Ramos (cell line): Measurements from ENCODE around the gene NBAS.
"Not testable (repeated sequence)": the region's sequence is repeated elsewhere in the genome, so short reads cannot be mapped to it uniquely, and the experiment has no call there.

Source experiments
- in situ Hi-C: fragments of 300-500 bp; cut with MboI; formaldehyde crosslinking; loops from one replicate; pipeline ENCODE4 v1.14.3; 2022; ENCODE audit warnings: low sequenced_read_pairs; ENCODE audit not compliant: unreplicated experiment

Gene NBAS

DNA sequence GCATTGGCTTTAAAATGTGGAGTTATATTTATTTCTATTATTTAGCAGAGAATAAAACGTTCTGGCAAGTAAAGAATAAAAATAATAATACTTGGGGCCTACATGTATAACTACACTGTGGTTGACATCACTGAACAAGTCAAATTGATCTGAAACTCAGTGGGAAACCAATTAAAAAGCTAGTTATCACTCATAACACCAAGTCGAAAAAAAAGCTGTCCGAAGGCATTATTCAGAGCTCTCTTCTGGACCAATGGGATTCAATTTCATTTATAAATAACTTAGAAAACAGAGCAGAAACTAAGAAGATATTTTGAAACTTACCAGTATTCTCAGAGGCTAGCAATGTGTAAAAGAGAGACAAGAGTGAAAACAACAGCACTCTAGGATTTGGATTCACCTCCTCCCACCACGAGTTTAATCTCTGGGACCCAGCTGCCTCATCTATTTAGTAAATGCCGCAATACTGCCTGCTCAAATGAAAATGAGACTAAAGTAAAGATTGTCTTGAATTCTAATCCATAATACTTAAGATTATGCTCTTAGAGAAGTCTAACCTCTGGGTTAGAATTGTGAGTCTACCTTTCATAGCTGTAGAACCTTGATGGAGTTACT lies 128.4 kb downstream of the NBAS start:
- in situ Hi-C loops, result no loop called here

DNA sequence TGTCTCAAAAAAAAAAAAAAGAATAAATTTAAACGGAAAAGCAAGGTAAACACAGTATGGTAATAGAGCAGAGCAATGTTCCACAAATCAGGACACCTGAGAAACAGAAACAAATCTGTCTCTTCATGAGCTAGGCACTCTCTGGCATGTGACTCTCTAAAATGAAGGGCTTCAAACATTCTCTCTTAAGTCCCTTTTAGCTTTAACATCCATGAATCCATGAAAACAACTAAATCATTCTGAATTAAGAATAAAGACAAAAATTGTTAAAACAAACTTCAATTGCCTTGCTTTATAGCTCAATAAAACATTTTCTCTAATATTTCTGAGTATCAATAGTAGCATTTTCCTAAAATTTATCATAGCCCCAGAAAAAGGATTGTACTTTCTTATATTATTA lies 132.1 kb downstream of the NBAS start:
- in situ Hi-C loops, result no loop called here

DNA sequence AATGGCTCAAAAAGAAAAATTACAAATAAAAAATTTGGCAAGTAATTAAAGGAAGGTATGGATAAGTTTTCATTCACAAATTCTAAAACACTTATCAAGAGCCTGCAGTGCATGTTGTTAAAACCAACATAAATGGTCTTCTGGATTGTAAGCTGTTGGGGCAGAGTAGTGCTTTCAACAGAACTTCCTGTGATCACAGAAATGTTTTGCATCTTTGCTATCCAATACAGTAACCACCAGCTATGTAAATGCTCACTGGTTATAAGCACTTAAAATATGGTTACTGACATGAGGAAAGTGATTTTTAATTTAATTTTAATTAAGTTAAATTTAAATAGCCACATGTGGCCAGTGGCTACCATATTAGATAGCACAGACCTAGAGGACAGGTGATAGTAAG lies 133.1 kb downstream of the NBAS start:
- in situ Hi-C loops, result no loop called here

DNA sequence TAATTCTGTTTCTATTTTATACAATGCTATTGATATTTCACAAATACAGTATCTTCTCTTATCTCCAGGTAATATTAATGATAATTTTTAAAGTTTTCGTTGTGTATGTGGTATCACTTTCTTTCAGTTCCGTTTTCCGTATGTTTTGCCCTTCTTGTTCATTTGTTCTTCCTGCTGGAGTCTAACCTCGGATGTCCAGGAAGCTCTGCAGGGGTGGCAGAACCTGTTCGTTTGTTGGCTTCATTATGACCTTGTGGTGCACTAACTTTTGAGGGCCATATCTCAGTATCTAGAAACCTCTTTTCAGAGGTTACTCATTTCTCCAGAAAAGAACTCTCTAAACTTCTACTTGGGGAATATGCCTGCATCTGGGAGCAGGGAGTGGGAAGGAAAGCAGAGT lies 134.5 kb downstream of the NBAS start:
- in situ Hi-C loops, result no loop called here

DNA sequence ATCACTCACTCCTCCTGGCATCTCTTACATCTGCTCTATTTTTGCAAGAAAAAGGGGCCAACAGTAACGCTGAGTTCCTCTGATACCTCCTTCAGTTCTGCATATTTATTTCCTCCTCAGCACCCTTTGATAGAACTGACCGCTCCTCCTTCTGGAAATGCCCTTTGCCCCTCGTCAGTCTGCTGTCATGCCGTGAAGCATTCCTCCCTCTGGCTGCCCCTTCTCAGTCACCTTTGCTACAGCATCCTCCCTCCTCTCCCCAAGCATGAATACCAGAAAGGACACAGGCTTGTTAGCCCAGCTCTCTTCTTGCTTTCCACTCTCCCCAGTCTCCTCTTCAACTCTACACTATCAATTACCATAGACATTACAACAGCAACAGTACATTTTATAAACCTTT lies 135.4 kb downstream of the NBAS start:
- in situ Hi-C loops, result no loop called here

DNA sequence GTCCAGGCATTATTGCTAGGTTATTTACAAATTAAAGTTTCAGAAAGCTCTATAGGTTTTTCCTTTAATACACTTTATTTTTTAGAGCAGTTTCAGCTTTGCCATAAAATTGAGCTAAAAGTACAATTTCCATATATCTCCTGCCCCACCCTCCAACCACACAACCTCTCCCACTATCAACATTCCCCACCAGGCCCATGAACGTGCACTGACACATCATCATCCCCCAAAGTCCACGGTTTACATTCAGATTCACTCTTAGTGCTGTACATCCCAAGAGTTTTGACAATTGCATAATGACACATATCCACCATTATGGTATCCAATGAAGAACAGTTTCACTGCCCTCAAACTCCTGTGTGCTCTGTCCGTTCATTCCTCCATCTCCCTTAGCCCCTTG lies 139.4 kb downstream of the NBAS start:
- in situ Hi-C loops, result no loop called here

DNA sequence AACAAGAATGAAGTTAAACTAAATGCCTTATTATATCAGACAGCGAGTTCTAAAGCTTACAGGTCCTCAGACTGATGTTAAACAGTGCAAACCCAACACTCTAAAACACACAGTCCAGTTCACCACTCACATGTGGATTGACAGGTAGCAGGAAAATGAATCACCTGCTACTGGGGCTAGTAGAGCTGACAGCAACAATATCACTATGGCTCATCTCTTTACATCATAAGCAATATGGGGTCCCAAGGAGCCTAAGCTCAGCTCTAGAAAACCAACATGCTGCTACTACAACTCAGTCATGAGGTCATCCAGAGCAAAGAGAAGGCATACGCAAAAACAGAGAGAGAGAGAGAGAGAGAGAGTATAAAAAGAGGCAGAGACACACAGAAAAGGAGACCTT lies 145.4 kb downstream of the NBAS start:
- in situ Hi-C loops, result no loop called here

DNA sequence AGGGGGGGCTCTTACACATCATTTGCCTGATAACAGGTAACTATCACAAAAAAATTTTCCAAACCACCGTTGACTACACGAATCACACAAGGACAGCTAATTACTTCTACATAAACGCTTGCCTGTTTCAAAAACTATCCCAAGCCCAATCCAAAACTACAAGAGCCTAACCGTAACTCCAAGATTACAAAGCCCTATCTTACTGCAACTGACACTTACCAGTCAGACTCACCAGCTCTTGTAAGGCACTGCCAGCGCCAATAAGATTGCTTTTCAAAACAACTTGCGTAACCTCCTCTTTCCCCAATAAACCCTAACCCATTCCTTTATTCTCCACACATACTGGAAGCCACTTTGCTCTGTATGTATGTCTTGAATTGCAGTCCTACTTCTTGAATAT lies 148.4 kb downstream of the NBAS start:
- in situ Hi-C loops, result no loop called here

DNA sequence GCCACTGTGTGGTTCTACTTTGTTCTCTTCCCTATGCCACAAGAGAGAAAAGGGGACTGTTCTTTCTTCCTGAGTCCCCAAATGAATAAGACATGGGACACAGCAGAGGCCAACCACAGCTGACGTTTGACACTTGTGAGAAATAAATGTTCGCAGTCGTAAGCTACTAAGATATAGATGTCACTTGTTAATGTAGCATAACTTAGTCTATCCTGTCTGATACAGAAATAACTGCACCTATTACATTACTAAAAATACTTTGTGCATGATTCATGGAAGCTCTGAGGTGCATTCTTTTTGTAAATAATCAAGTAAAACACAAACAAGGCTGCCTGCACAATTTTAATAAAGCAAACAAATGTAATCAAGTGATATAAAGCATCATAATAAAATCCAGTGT lies 148.8 kb downstream of the NBAS start:
- in situ Hi-C loops, result no loop called here

DNA sequence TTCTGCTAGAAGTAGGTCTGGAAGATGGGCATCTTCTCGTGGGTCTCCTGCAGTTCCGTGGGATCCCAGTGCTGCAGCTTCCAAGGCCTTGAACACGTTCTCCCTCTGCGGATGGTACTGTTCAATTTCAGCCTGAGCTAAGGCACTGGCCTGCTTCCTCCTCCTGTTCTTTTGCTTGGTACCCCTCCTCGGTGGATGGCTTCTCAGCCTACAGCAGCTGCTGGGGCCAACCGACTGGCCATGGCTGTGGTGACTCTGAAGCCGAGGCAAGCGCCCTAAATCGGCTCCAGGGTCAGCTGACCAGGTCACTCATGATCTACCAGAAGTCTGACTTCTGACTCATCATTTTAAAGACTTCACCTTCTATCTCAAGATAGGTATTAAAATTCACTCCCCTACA lies 150.2 kb downstream of the NBAS start:
- in situ Hi-C loops, result no loop called here

DNA sequence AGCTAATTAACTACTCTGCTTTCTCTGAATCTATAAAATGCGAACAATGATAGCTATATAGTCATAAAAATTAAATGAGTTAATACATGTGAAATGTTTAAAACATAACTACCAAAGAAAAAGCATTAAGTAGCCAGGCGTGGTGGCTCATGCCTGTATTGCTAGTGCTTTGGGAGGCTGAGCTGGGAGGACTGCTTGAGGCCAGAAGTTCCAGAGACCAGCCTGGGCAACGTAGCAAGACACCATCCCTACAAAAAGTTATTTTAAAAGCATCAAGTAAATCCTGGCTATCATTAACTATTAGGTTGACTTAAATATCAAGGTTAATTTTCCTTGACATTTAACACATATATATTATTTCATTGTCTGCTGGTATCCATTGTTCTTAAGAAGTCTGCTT lies 152.4 kb downstream of the NBAS start:
- in situ Hi-C loops, result no loop called here

DNA sequence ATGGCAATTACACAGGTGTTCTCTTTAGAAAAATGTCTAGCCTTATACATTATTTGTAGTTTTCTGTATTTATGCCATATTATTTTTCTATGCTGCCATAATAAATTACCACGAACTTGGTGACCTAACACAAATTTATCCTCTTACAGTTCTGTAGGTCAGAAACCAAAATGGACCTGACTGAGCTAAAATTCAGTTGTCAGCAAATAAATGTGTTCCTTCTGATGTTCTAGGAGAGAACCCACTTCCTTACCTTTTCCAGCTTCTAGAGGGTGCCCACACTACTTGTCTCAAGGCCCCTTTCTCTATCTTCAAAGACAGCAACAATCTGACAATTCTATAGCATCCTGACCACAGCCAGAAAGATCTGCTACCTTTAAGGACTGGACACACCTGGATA lies 153.5 kb downstream of the NBAS start:
- in situ Hi-C loops, result no loop called here

DNA sequence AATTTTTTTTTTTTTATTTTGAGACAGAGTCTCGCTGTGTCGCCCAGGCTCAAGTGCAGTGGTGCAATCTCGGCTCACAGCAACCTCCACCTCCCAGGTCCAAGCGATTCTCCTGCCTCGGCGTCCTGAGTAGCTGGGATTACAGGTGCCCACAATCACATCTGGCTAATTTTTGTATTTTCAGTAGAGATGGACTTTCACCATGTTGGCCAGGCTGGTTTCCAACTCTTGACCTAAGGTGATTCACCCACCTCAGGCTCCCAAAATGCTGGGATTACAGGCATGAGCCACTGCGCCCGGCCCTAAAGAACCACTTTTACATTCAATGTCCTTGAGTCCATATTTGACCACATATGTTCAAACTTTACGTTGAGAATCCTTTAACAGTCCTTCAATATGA lies 156.6 kb downstream of the NBAS start:
- in situ Hi-C loops, result not testable (repeated sequence)

DNA sequence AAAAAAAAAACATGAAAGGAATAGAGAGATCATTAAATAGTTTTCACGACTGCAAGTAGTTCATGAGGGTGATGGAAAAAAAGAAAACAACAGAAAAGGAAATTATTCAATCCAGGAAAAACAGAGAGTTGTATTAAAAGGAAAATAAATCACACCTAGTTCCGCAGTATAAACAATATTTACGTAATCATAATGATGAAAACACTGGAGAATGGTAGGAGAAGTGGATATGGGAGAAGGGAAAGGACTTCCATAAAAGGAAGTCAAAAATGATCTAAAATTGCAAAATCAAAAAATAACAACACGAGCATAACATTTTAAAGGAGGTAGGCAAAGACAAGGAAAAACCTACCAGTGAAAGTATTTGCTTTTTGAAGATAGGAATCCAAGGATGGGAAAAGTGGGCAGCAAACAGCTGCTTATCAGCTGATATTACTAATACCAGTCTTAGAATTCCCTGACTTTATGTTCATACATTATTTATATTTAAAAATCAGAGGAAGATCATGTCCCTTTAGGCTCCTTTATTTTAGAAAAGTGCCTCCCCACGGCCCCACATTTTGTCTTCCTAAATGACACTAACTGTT lies 160.8 kb downstream of the NBAS start:
- in situ Hi-C loops, result no loop called here

DNA sequence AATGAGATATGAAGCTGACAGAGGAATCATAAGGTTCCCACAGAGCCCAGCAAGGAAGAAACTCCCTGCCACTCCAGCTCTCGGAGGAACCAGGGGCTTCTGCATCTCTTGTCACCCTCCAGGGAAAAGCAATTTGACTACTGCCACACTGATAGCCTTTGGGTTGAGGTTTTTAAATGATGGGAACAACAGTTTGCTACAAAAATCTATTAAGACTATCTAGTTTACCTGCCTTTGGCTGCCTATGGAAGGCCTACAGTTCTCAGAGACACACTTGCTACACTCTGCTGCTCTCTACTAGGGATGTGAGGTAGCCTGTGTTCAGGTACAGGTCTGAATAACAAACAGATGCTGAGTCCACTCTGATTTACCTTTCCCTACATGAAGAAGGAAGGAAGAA lies 161.9 kb downstream of the NBAS start:
- in situ Hi-C loops, result no loop called here

DNA sequence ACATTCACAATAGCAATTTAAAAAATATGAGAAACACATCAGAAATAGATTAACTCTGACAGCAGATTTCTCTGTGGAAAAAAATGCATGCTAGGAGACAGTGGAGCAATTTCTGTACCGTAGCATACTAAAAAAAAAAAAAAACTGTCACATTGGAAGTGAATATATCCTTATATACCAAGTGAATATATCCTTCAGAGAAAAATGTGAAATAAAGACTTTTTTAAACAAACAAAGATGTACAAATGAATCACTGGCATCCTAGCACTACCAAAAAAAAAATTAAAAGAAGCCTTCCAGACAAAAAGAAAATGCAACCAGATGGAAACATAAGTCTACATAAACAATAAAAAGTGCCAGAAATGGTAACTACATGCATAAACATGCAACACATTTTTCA lies 169.4 kb downstream of the NBAS start:
- in situ Hi-C loops, result no loop called here

DNA sequence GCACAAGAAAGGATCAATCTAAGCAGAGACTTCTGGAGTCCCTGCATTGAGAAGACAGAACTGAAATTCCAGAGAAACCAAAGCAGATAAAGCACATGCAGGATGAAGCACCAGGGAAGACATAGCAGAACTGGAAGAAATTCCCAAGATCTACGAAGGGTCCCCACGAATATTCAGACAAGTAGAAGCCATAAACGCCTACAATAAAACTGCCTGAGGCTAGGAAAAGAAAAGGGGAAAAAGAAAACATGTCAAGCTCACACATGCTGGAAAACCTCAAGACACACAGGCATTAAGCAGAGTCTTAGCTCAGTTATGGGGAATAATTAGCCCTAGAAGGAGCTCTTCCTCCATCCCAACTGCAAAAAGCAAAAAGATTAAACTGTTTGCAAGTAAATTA lies 171.2 kb downstream of the NBAS start:
- in situ Hi-C loops, result no loop called here

DNA sequence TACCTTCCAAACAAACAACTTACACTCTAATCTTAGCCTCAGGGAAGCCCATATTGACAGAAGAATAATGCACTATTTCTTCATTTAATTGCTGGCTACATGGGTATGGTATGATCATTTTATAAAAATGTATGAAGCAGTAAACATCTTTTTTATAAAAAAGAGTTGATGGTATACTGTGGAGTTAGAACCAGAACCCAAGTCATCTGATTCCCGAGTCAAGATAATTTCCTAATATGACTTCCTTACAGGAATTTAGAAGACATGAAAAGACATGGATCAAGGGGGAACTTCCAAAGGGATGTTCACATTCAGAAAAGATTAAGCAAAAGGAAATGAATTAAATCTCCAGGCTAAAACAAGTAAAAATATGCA lies 171.8 kb downstream of the NBAS start:
- in situ Hi-C loops, result no loop called here

DNA sequence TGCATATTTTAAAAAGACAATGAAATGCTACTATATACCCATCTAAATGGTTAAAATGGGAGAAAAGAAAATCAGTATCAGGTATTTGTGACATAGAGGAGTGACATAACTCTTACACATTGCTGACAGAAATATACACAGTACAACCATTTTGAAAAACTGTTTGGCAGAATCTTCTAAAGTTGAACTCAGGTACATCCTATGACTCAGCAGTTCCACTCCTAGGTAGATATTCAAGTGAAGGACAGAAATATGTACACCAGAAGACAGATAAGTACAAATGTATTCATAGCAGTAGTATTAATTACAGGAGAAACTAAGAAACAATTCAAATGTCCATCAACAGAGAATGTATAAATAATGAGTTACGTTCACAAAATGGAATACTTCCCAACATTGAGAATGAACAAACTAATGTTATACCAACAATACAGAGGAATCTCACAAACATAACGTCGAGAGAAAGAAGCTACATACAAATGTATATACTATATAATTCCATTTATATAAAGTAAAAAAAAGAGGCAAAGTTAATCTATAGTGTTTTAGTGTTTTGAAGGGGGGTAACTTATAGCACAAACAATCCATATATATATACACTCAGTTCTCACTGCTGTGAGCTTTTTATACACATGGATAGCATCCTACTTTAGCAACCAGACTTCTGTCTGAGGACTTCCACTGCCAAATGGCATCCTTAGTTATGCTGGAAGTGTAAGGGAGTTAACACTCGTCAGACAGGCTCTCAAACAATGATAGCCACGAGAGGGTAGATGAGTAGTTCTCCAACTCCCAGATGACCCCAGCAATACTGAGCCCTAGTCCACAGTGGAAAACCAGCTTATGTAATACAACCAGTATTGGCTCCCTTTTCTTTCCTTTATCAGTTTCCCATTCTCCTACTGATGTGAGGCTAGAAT lies 172.5 kb downstream of the NBAS start:
- in situ Hi-C loops, result no loop called here

DNA sequence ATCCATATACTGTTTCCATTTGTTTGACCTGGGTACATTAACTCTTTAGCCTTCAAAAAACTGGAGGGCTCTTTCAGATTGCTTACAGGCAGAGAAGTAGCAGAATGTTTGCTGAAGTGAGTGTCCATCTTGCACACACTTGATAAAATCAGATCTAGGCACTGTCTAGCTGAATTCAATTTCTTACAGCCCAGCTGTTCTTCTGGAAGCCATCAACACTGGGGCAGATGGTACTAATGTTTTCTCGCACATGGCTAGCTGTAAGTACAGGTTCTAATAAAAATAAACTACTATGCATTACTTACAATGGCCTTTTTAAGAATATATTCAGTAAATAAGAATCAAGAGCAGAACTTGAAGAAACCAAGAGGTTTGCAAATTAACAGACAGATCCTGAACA lies 175.9 kb downstream of the NBAS start:
- in situ Hi-C loops, result no loop called here

DNA sequence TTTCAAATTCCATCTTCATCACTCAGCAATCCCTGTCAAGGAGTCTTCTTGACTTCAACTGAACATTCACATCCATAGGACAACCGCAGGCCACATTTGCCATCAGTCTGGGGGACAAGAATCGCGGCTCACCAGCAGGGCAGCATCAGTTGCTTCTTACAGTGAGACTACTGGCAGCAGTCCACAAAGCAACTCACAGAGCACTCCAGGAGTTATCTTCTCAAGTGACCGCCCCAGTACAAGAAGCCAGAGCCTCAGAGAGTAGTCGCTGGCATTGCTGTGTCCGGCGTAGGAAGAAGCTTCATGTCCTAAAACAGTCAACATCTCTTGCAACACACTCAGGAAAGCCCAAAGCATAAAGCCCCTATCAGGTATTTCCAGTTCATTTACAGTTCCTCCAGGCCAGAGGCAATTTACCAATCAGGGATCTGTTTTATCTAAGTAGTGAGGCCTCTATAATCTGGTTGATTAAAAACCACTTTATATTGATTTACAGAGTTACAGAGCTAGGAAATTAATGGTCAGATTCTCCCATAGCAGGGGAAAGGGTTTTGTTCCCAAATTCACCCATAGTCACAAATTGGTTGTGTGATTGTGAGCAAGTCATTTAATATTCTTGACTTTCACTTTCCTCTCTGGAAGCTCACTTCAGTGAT lies 177.3 kb downstream of the NBAS start:
- in situ Hi-C loops, result no loop called here
